ENCODE data around the gene AKT3.

Gene AKT3

GRCh38 chr1:243482141-243483022, 367.7 kb downstream of the AKT3 start:
- DNase-seq: no peak

GRCh38 chr1:243481101-243481500, 368.9 kb downstream of the AKT3 start:
- DNase-seq: no peak

- no peak for DNase-seq
Measured at GRCh38 chr1:243477731-243478290, 372.2 kb downstream of the AKT3 start.

GRCh38 chr1:243475966-243476365, 374.1 kb downstream of the AKT3 start:
- DNase-seq: no peak

GRCh38 chr1:243474906-243475305, 375.1 kb downstream of the AKT3 start:
- DNase-seq: no peak

GRCh38 chr1:243474136-243474881, 375.7 kb downstream of the AKT3 start:
- DNase-seq: no peak

- DNase-seq: no peak
Measured at GRCh38 chr1:243473227-243474135, 376.6 kb downstream of the AKT3 start.

GRCh38 chr1:243471754-243472745, 378.0 kb downstream of the AKT3 start:
- DNase-seq: no peak

GRCh38 chr1:243471026-243471685, 378.9 kb downstream of the AKT3 start:
- DNase-seq: no peak

- no peak for DNase-seq
Measured at GRCh38 chr1:243470502-243470901, 379.5 kb downstream of the AKT3 start.

- no peak for DNase-seq
Measured at GRCh38 chr1:243469497-243469896, 380.5 kb downstream of the AKT3 start.

- no peak for DNase-seq
Measured at GRCh38 chr1:243465738-243466137, 384.3 kb downstream of the AKT3 start.

- DNase-seq: no peak
Measured at GRCh38 chr1:243465081-243465480, 385.0 kb downstream of the AKT3 start.

- DNase-seq: no peak
Measured at GRCh38 chr1:243462929-243463697, 386.9 kb downstream of the AKT3 start.

GRCh38 chr1:243461700-243462099, 388.3 kb downstream of the AKT3 start:
- no peak for DNase-seq

GRCh38 chr1:243459059-243459458, 391.0 kb downstream of the AKT3 start:
- DNase-seq: no peak

GRCh38 chr1:243457363-243457982, 392.6 kb downstream of the AKT3 start:
- DNase-seq: no peak

- DNase-seq: no peak
Measured at GRCh38 chr1:243455760-243456651, 394.0 kb downstream of the AKT3 start.

Measured in activated CD4-positive, alpha-beta T cell treated with anti-CD3 and anti-CD28 coated beads, Interleukin-2, amount 50 U/mL, for 4 hours (primary cell).